HuH-7.5 (cell line): ENCODE measurements around the gene EEF2K.
"Not testable (repeated sequence)": the region's sequence is repeated elsewhere in the genome, so short reads cannot be mapped to it uniquely, and the experiment has no call there.

Source experiments
- DNase-seq: peaks from one replicate; pipeline ENCODE4 v3.0.0; 2011; ENCODE audit warnings: low spot score

Gene EEF2K

GRCh38 chr16:22213236-22213635, 7.2 kb downstream of the EEF2K start:
- DNase-seq = no peak

- DNase-seq = no peak
Observed at GRCh38 chr16:22213801-22214200, 7.7 kb downstream of the EEF2K start.

- DNase-seq = no peak
Observed at GRCh38 chr16:22214402-22214801, 8.3 kb downstream of the EEF2K start.

- DNase-seq = no peak
Observed at GRCh38 chr16:22214889-22215288, 8.8 kb downstream of the EEF2K start.

- no peak for DNase-seq
Observed at GRCh38 chr16:22216191-22216831, 10.2 kb downstream of the EEF2K start.

GRCh38 chr16:22216832-22217225, 10.8 kb downstream of the EEF2K start:
- DNase-seq = not testable (repeated sequence)

GRCh38 chr16:22217890-22218730, 12.0 kb downstream of the EEF2K start:
- DNase-seq = no peak

GRCh38 chr16:22219389-22220068, 13.5 kb downstream of the EEF2K start:
- no peak for DNase-seq

GRCh38 chr16:22220069-22220440, 14.0 kb downstream of the EEF2K start:
- DNase-seq = no peak

- DNase-seq = no peak
Observed at GRCh38 chr16:22220714-22221113, 14.6 kb downstream of the EEF2K start.

GRCh38 chr16:22222006-22222405, 15.9 kb downstream of the EEF2K start:
- no peak for DNase-seq

- DNase-seq = no peak
Observed at GRCh38 chr16:22222998-22223397, 16.9 kb downstream of the EEF2K start.

GRCh38 chr16:22225060-22225459, 19.0 kb downstream of the EEF2K start:
- DNase-seq = no peak

- DNase-seq = no peak
Observed at GRCh38 chr16:22229889-22230288, 23.8 kb downstream of the EEF2K start.

GRCh38 chr16:22232277-22233036, 26.4 kb downstream of the EEF2K start:
- peak; percentile 62 for DNase-seq

- DNase-seq = no peak
Observed at GRCh38 chr16:22233037-22233372, 26.9 kb downstream of the EEF2K start.

GRCh38 chr16:22235839-22236745, 30.0 kb downstream of the EEF2K start:
- no peak for DNase-seq

GRCh38 chr16:22239131-22239805, 33.2 kb downstream of the EEF2K start:
- no peak for DNase-seq

- no peak for DNase-seq
Observed at GRCh38 chr16:22240023-22240710, 34.1 kb downstream of the EEF2K start.

- no peak for DNase-seq
Observed at GRCh38 chr16:22250522-22250921, 44.4 kb downstream of the EEF2K start.
